ENCODE measurements around the gene PTAFR. TPM values are rescaled to one million over a fixed set of nuclear protein-coding genes. Genes with fewer than 3 reads are reported as not detected.

PTAFR gene
- total RNA-seq (2022; extraction: Qiagen RNA extraction; ENCODE audit: low read depth) = 0.25 to 0.57 TPM (median 0.33 TPM) in 5 replicates

DNA sequence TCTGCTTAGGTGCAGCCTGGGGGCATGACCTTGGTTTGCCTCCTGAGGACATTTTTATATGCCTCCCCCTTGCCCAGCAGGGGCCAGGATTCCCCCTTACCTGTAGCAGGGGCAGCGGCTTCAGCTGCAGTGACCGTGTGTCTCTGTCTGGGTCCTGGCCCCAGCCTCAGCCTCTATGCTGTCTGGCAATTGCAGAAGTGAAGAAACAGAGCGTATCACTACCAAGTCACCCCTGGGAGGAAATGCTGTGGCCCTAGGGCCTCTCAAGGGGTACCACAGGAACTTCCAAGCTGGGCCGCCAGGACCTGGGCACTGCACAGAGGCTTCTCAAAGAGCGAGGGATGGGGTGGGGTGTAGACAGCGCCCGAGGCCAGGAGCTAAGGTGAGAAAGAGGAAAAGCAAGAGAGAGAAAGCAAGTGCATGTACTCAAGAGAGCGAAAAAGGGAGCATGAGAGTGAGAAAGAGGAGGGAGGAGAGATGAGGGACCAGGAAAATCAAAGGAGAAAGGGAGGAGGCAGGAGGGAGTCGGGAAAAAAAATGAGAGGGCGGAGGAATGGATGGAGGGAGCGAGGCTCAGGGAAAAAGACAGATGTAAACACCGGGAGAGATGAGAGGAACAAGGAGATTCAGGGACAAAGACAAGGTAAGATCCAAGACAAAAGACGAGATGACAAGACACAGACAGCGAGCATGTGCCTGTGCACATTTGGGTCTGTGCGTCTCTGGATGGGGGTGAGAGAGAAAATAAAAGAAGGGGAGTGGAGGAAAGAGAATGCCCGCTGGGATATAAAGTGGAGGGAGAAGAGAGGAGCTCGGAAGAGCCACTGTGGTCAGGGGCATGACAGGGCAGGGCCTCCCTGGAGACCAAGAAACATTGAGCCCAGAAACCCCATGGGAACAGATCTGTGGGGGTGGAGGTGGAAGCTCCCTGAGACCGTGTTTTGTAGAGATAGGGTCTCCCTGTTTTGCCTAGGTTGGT is at the start of gene PTAFR:
Gene PTAFR, minus strand, starts transcription at position 199 of the 979 bp plus-strand sequence. CDS start 25,669 bp downstream, outside the sequence.

Other genes with a start within 250 kb of the PTAFR start
- gene SMPDL3B, start 241.7 kb downstream of the PTAFR start, total RNA-seq (2022; extraction: Qiagen RNA extraction; ENCODE audit: low read depth) = 0.71 to 1.2 TPM (median 0.99 TPM) in 5 replicates
- gene XKR8, start 216.7 kb downstream of the PTAFR start, total RNA-seq (2022; extraction: Qiagen RNA extraction; ENCODE audit: low read depth) = 3.8 to 6.7 TPM (median 6.3 TPM) in 5 replicates
- 5.9 to 7.1 TPM (median 6.6 TPM) in 5 replicates for gene EYA3, start 88.1 kb downstream of the PTAFR start, total RNA-seq (2022; extraction: Qiagen RNA extraction; ENCODE audit: low read depth)
- 69.4 to 78.2 TPM (median 77.3 TPM) in 5 replicates for gene DNAJC8, start 56.3 kb upstream of the PTAFR start, total RNA-seq (2022; extraction: Qiagen RNA extraction; ENCODE audit: low read depth)
- gene ATP5IF1, start 59.4 kb upstream of the PTAFR start, total RNA-seq (2022; extraction: Qiagen RNA extraction; ENCODE audit: low read depth) = 161 to 174 TPM (median 169 TPM) in 5 replicates
- 7.0 to 10.2 TPM (median 7.6 TPM) in 5 replicates for gene SESN2, start 82.8 kb upstream of the PTAFR start, total RNA-seq (2022; extraction: Qiagen RNA extraction; ENCODE audit: low read depth)
- gene MED18, start 152.3 kb upstream of the PTAFR start, total RNA-seq (2022; extraction: Qiagen RNA extraction; ENCODE audit: low read depth) = 16.4 to 20.6 TPM (median 19.4 TPM) in 5 replicates
- gene PHACTR4, start 193.1 kb upstream of the PTAFR start, total RNA-seq (2022; extraction: Qiagen RNA extraction; ENCODE audit: low read depth) = 18.6 to 23.1 TPM (median 21.5 TPM) in 5 replicates